Measurements from ENCODE around the gene SLC20A1.

- TF ChIP-seq CTCF (IDR thresholded peaks at IDR 0.05): no peak
- TF ChIP-seq POLR2A (IDR thresholded peaks at IDR 0.05): no peak
Measured at GRCh38 chr2:112642561-112642960, 3.2 kb upstream of the SLC20A1 start.

Measured in heart left ventricle (tissue), 13 donors.